H9 (cell line): ENCODE measurements around the gene THOC2. TPM values are rescaled to one million over a fixed set of nuclear protein-coding genes. Genes with fewer than 3 reads are reported as not detected.

Experiments
- DNase-seq: peaks from one replicate; pipeline ENCODE4 v3.0.0-alpha.2; 2017
- H2AFZ ChIP-seq: one replicate; pipeline ENCODE4 v1.6.1; 2013; ENCODE audit warnings: mild to moderate bottlenecking, low read length, control low read depth, moderate library complexity
- H2AK5ac ChIP-seq: 2 replicates; pipeline ENCODE4 v1.6.1; 2013; ENCODE audit warnings: low read length, control low read depth, mixed read lengths; ENCODE audit not compliant: insufficient read length
- H2BK120ac ChIP-seq: one replicate; pipeline ENCODE4 v1.6.1; 2013; ENCODE audit warnings: low read depth, mild to moderate bottlenecking, low read length, control low read depth, inconsistent platforms; ENCODE audit not compliant: poor library complexity, severe bottlenecking
- H2BK12ac ChIP-seq: 2 replicates; pipeline ENCODE4 v1.6.1; 2013; ENCODE audit warnings: low read length, control low read depth, mixed read lengths, low read depth; ENCODE audit not compliant: insufficient read length
- H2BK15ac ChIP-seq: 2 replicates; pipeline ENCODE4 v1.6.1; 2013; ENCODE audit warnings: low read depth, low read length, control low read depth
- H2BK20ac ChIP-seq: one replicate; pipeline ENCODE4 v1.6.1; 2013; ENCODE audit warnings: low read depth, mild to moderate bottlenecking, low read length, control low read depth, inconsistent platforms; ENCODE audit not compliant: poor library complexity, severe bottlenecking
- H2BK5ac ChIP-seq: 2 replicates; pipeline ENCODE4 v1.6.1; 2013; ENCODE audit warnings: low read length, control low read depth, mixed read lengths; ENCODE audit not compliant: insufficient read length
- H3K14ac ChIP-seq: 2 replicates; pipeline ENCODE4 v1.6.1; 2013; ENCODE audit warnings: low read length, control low read depth; ENCODE audit not compliant: insufficient read depth
- H3K18ac ChIP-seq: 2 replicates; pipeline ENCODE4 v1.6.1; 2013; ENCODE audit warnings: low read depth, mild to moderate bottlenecking, mixed read lengths, low read length, control low read depth; ENCODE audit not compliant: insufficient read length
- H3K23ac ChIP-seq: 2 replicates; pipeline ENCODE4 v1.6.1; 2013; ENCODE audit warnings: low read length, control low read depth, mixed read lengths, low read depth; ENCODE audit not compliant: insufficient read length
- H3K23me2 ChIP-seq: 2 replicates; pipeline ENCODE4 v1.6.1; 2013; ENCODE audit warnings: low read depth, mild to moderate bottlenecking, mixed read lengths, low read length, control low read depth; ENCODE audit not compliant: insufficient read length, poor library complexity, severe bottlenecking
- H3K27ac ChIP-seq: 2 replicates; pipeline ENCODE4 v1.5.1; 2013; ENCODE audit warnings: low read length, control low read depth, mixed read lengths, low read depth; ENCODE audit not compliant: insufficient read length
- H3K27me3 ChIP-seq: 2 replicates; pipeline ENCODE4 v1.6.1; 2013; ENCODE audit warnings: low read length, control low read depth, inconsistent platforms; ENCODE audit not compliant: insufficient read depth
- H3K4ac ChIP-seq: 2 replicates; pipeline ENCODE4 v1.6.1; 2013; ENCODE audit warnings: low read depth, mild to moderate bottlenecking, control low read depth, inconsistent platforms, low read length, moderate library complexity
- H3K4me1 ChIP-seq: 2 replicates; pipeline ENCODE4 v1.6.1; 2013; ENCODE audit warnings: low read length, control low read depth, inconsistent platforms; ENCODE audit not compliant: insufficient read depth
- H3K4me2 ChIP-seq: 2 replicates; pipeline ENCODE4 v1.6.1; 2013; ENCODE audit warnings: low read length, control low read depth, mixed read lengths; ENCODE audit not compliant: insufficient read length, insufficient read depth
- H3K56ac ChIP-seq: 2 replicates; pipeline ENCODE4 v1.6.1; 2013; ENCODE audit warnings: low read depth, mild to moderate bottlenecking, mixed read lengths, low read length, control low read depth; ENCODE audit not compliant: insufficient read length
- H3K79me1 ChIP-seq: 2 replicates; pipeline ENCODE4 v1.6.1; 2013; ENCODE audit warnings: low read depth, mild to moderate bottlenecking, moderate library complexity, low read length, control low read depth, inconsistent platforms; ENCODE audit not compliant: insufficient read depth, poor library complexity, severe bottlenecking
- H3K79me2 ChIP-seq: 2 replicates; pipeline ENCODE4 v1.6.1; 2013; ENCODE audit warnings: low read length, control low read depth, inconsistent platforms; ENCODE audit not compliant: insufficient read depth
- H3K9ac ChIP-seq: 2 replicates; pipeline ENCODE4 v1.6.1; 2013; ENCODE audit warnings: low read length, control low read depth, mixed read lengths; ENCODE audit not compliant: insufficient read length; ENCODE audit errors: extremely low read depth
- H3K9me3 ChIP-seq: one replicate; pipeline ENCODE4 v1.6.1; 2013; ENCODE audit warnings: low read depth, low read length, inconsistent platforms; ENCODE audit not compliant: control insufficient read depth
- H3T11ph ChIP-seq: one replicate; pipeline ENCODE4 v1.6.1; 2013; ENCODE audit warnings: mild to moderate bottlenecking, low read length, control low read depth, inconsistent platforms
- H4K20me1 ChIP-seq: one replicate; pipeline ENCODE4 v1.6.1; 2013; ENCODE audit not compliant: control insufficient read depth, insufficient read length, insufficient read depth
- H4K5ac ChIP-seq: 2 replicates; pipeline ENCODE4 v1.6.1; 2013; ENCODE audit warnings: low read depth, mild to moderate bottlenecking, mixed read lengths, low read length, control low read depth; ENCODE audit not compliant: insufficient read length
- H4K8ac ChIP-seq: replicated peaks from 2 replicates; pipeline ENCODE4 v1.6.1; 2013; ENCODE audit warnings: low read length, control low read depth, mixed read lengths, low read depth; ENCODE audit not compliant: insufficient read length
- H4K91ac ChIP-seq: 2 replicates; pipeline ENCODE4 v1.6.1; 2013; ENCODE audit warnings: low read depth, mild to moderate bottlenecking, moderate library complexity, mixed read lengths, low read length, control low read depth; ENCODE audit not compliant: insufficient read length
- H3K27ac Mint-ChIP-seq, 3 experiments: 2 replicates in 2 of 3; 3 replicates in 1 of 3; pipeline ENCODE4 v1.8.0; 2020 to 2021; ENCODE audit warnings: mixed read lengths in 3 of 3, mild to moderate bottlenecking in 1 of 3, moderate library complexity in 1 of 3
- H3K27me3 Mint-ChIP-seq: 2 replicates; pipeline ENCODE4 v1.8.0; 2021; ENCODE audit warnings: low read depth, mild to moderate bottlenecking, moderate library complexity, mixed read lengths
- H3K36me3 Mint-ChIP-seq, 3 experiments: 2 replicates in 2 of 3; 3 replicates in 1 of 3; pipeline ENCODE4 v1.8.0; 2020 to 2021; ENCODE audit warnings: low read depth in 3 of 3, mixed read lengths in 3 of 3; ENCODE audit not compliant: insufficient read depth in 1 of 3
- H3K4me1 Mint-ChIP-seq, 2 experiments: 2 replicates each; pipeline ENCODE4 v1.8.0; 2020; ENCODE audit warnings: mixed read lengths in 2 of 2
- H3K4me3 Mint-ChIP-seq, 2 experiments: 2 replicates in 1 of 2; 3 replicates in 1 of 2; pipeline ENCODE4 v1.8.0; 2020 to 2021; ENCODE audit warnings: mild to moderate bottlenecking in 2 of 2, mixed read lengths in 2 of 2, moderate library complexity in 1 of 2
- H3K9me3 Mint-ChIP-seq, 2 experiments: 2 replicates in 1 of 2; 3 replicates in 1 of 2; pipeline ENCODE4 v1.8.0; 2020; ENCODE audit warnings: mild to moderate bottlenecking in 2 of 2, mixed read lengths in 2 of 2, moderate library complexity in 1 of 2
- WGBS: extraction: QIAGEN DNeasy Blood & Tissue Kit; methylation state at CpG from one replicate; pipeline ENCODE4 v1.1.7; 2013; ENCODE audit warnings: missing lambda C conversion rate, low lambda C conversion rate, mixed read lengths; ENCODE audit not compliant: insufficient read length; ENCODE audit errors: extremely low coverage; 5-methylcytosine and 5-hydroxymethylcytosine counted together
- total RNA-seq: library from RNA; stranded (reverse); gene quantifications from 2 replicates; pipeline ENCODE4 v1.2.1, GENCODE V29; 2021
- TF ChIP-seq, protein P1 (sequence below): fragments of 200-600 bp; sonication (generic); conservative IDR thresholded peaks from 3 replicates; pipeline ENCODE4 v1.8.0; 2021; ENCODE audit warnings: antibody characterized with exemption, mild to moderate bottlenecking

THOC2 gene
- total RNA-seq, 1 experiment from 2014 or later = 72.1 TPM

GRCh38 chrX:123648028-123648810, 84.6 kb downstream of the THOC2 start:
- Histone ChIP-seq H3K27ac (no peak overlapping the region), H3K18ac (no peak overlapping the region), H3K79me1 (peaks cover 3% of the 10 kb centered on the region), H3K27me3 (no peaks in the 10 kb centered on the region), H4K91ac (no peak overlapping the region), H3K4ac (no peak overlapping the region), H3T11ph (no peak overlapping the region), H4K5ac (no peak overlapping the region), H3K23me2 (no peaks in the 10 kb centered on the region), H3K14ac (no peak overlapping the region; the same call in 1 of the 2 replicates), H3K9me3 (no peaks in the 10 kb centered on the region), H2BK15ac (no peak overlapping the region), H4K20me1 (no peaks in the 10 kb centered on the region), H3K79me2 (no peaks in the 10 kb centered on the region), H4K8ac (no peak overlapping the region), H2BK120ac (no peak overlapping the region), H2AK5ac (no peak overlapping the region), H2AFZ (no peak overlapping the region), H2BK12ac (no peak overlapping the region), H3K56ac (no peak overlapping the region), H3K4me2 (no peak overlapping the region), H3K23ac (no peak overlapping the region), H3K9ac (no peak overlapping the region), H2BK5ac (no peak overlapping the region), H2BK20ac (no peak overlapping the region), H3K4me1 (no peaks in the 10 kb centered on the region)
- TF ChIP-seq, protein P1, sequence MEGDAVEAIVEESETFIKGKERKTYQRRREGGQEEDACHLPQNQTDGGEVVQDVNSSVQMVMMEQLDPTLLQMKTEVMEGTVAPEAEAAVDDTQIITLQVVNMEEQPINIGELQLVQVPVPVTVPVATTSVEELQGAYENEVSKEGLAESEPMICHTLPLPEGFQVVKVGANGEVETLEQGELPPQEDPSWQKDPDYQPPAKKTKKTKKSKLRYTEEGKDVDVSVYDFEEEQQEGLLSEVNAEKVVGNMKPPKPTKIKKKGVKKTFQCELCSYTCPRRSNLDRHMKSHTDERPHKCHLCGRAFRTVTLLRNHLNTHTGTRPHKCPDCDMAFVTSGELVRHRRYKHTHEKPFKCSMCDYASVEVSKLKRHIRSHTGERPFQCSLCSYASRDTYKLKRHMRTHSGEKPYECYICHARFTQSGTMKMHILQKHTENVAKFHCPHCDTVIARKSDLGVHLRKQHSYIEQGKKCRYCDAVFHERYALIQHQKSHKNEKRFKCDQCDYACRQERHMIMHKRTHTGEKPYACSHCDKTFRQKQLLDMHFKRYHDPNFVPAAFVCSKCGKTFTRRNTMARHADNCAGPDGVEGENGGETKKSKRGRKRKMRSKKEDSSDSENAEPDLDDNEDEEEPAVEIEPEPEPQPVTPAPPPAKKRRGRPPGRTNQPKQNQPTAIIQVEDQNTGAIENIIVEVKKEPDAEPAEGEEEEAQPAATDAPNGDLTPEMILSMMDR = no peak
- peak; percentile 81 for DNase-seq
- WGBS = no CpG with 5 or more reads among the region's 20 CpGs
- H3K36me3 Mint-ChIP-seq = peaks cover 3 to 18% (median 4%) of the 10 kb centered on the region in 3 experiments; a peak in 3 of 7 replicates
- peak overlapping the region in 1 of 2 experiments; percentile 58; a peak in 1 of 5 replicates for H3K4me3 Mint-ChIP-seq
- peaks cover 27 to 31% of the 10 kb centered on the region in 2 experiments for H3K4me1 Mint-ChIP-seq
- H3K27ac Mint-ChIP-seq = peak overlapping the region in 2 of 3 experiments; percentile 83 to 92; a peak in 4 of 7 replicates
- no peaks in the 10 kb centered on the region for H3K27me3 Mint-ChIP-seq
- peaks cover 10 to 75% of the 10 kb centered on the region in 2 experiments for H3K9me3 Mint-ChIP-seq
